ENCODE results near the gene TMA7B.

Gene TMA7B

DNA sequence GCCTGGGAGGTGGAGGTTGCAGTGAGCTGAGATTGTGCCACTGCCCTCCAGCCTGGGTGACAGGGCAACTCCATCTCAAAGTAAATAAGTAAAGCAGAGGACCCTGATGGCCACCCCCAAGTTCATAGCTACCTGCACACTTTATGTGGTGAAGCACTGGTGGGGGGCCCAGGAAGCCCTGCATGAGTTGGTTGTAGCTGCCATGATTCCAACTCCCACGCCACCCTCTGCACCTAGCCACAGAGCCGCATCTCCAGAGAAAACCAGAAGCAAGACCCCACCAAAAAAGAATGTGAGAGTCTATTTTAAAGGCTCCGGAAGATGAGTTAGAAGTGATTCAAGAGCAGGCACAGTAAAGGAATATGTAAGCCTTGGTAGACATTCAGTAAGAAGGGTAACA, 20.4 kb upstream of the TMA7B start:
- no peak overlapping the region for H3K27ac ChIP-seq (replicated peaks)
- no peak for TF ChIP-seq POLR2AphosphoS5 (IDR thresholded peaks at IDR 0.05; ENCODE audit: low read depth)
- peaks cover 14% of the 10 kb centered on the region for H3K27me3 ChIP-seq (ENCODE audit: insufficient read depth, poor library complexity, severe bottlenecking)
- no peak overlapping the region for H3K4me3 ChIP-seq (replicated peaks; ENCODE audit: insufficient read depth, low read length)
- no peak for DNase-seq (ENCODE audit: low read depth in 1 of 2, low spot score in 1 of 2)

DNA sequence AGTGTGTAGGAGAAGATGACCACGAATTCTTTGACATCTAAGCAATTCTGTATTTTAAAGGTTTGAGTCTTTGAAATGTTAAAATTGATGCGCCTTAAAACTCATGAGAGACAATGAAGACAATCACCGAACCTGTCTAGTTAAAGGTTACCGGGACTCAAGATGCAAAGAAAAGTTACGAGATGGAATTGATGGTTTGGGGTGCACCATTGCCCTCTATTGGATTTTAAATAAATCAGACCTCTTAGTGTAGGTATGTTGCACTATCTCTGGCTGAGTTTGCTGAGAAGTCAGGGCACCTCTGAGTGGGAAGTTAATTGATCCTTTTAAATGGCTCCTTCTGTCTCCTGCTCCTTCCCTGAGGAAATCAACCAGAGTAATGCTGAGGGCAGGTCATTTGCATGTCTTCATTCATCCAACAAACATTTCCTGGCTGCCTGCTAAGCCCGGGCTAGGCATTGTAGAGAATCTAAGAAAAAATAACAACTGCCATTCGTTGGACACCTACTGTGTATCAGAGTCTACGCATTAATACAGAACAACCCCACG, 19.4 kb upstream of the TMA7B start:
- no peak overlapping the region for H3K27ac ChIP-seq (replicated peaks)
- DNase-seq (ENCODE audit: low read depth in 1 of 2, low spot score in 1 of 2) = no peak
- H3K27me3 ChIP-seq (ENCODE audit: insufficient read depth, poor library complexity, severe bottlenecking) = peaks cover 14% of the 10 kb centered on the region
- TF ChIP-seq SPI1 (IDR thresholded peaks at IDR 0.05; ENCODE audit: borderline replicate concordance, low read depth) (no peak), GABPA (IDR thresholded peaks at IDR 0.05; ENCODE audit: low read depth) (no peak)
- TF ChIP-seq, protein P1, sequence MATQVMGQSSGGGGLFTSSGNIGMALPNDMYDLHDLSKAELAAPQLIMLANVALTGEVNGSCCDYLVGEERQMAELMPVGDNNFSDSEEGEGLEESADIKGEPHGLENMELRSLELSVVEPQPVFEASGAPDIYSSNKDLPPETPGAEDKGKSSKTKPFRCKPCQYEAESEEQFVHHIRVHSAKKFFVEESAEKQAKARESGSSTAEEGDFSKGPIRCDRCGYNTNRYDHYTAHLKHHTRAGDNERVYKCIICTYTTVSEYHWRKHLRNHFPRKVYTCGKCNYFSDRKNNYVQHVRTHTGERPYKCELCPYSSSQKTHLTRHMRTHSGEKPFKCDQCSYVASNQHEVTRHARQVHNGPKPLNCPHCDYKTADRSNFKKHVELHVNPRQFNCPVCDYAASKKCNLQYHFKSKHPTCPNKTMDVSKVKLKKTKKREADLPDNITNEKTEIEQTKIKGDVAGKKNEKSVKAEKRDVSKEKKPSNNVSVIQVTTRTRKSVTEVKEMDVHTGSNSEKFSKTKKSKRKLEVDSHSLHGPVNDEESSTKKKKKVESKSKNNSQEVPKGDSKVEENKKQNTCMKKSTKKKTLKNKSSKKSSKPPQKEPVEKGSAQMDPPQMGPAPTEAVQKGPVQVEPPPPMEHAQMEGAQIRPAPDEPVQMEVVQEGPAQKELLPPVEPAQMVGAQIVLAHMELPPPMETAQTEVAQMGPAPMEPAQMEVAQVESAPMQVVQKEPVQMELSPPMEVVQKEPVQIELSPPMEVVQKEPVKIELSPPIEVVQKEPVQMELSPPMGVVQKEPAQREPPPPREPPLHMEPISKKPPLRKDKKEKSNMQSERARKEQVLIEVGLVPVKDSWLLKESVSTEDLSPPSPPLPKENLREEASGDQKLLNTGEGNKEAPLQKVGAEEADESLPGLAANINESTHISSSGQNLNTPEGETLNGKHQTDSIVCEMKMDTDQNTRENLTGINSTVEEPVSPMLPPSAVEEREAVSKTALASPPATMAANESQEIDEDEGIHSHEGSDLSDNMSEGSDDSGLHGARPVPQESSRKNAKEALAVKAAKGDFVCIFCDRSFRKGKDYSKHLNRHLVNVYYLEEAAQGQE (IDR thresholded peaks at IDR 0.05; ENCODE audit: insufficient replicate concordance, low read depth) = no peak
- no peak overlapping the region for H3K4me3 ChIP-seq (replicated peaks; ENCODE audit: insufficient read depth, low read length)

DNA sequence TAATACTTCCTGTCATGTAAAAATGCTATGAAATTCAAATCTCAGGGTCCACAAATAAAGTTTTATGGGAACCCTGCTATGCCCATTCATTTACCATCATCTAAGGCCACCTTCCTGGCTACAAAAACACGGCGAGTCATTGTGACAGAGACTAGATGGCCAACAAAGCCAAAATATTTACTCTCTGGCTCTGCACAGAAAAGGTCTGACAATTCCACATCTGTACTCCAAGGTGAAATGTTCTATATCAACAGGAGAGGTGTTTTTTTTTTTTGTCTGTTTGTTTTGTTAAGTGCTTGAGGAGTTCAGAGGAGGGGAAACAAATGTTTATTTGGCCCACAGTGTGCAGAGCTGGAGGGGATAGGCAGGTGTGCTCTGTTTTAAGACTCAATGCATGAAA, 18.6 kb upstream of the TMA7B start:
- Histone ChIP-seq H3K27me3 (ENCODE audit: insufficient read depth, poor library complexity, severe bottlenecking) (peaks cover 9% of the 10 kb centered on the region), H3K4me3 (replicated peaks; ENCODE audit: insufficient read depth, low read length) (no peak overlapping the region), H3K27ac (replicated peaks) (no peak overlapping the region)
- no peak for DNase-seq (ENCODE audit: low read depth in 1 of 2, low spot score in 1 of 2)
- TF ChIP-seq, protein P2, sequence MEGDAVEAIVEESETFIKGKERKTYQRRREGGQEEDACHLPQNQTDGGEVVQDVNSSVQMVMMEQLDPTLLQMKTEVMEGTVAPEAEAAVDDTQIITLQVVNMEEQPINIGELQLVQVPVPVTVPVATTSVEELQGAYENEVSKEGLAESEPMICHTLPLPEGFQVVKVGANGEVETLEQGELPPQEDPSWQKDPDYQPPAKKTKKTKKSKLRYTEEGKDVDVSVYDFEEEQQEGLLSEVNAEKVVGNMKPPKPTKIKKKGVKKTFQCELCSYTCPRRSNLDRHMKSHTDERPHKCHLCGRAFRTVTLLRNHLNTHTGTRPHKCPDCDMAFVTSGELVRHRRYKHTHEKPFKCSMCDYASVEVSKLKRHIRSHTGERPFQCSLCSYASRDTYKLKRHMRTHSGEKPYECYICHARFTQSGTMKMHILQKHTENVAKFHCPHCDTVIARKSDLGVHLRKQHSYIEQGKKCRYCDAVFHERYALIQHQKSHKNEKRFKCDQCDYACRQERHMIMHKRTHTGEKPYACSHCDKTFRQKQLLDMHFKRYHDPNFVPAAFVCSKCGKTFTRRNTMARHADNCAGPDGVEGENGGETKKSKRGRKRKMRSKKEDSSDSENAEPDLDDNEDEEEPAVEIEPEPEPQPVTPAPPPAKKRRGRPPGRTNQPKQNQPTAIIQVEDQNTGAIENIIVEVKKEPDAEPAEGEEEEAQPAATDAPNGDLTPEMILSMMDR (IDR thresholded peaks at IDR 0.05; ENCODE audit: insufficient read depth, low read length) = no peak
- TF ChIP-seq, protein P1 (IDR thresholded peaks at IDR 0.05; ENCODE audit: insufficient replicate concordance, low read depth) = no peak
- TF ChIP-seq POLR2AphosphoS5 (IDR thresholded peaks at IDR 0.05; ENCODE audit: low read depth) (no peak), GABPA (IDR thresholded peaks at IDR 0.05; ENCODE audit: low read depth) (no peak), SPI1 (IDR thresholded peaks at IDR 0.05; ENCODE audit: borderline replicate concordance, low read depth) (no peak)

DNA sequence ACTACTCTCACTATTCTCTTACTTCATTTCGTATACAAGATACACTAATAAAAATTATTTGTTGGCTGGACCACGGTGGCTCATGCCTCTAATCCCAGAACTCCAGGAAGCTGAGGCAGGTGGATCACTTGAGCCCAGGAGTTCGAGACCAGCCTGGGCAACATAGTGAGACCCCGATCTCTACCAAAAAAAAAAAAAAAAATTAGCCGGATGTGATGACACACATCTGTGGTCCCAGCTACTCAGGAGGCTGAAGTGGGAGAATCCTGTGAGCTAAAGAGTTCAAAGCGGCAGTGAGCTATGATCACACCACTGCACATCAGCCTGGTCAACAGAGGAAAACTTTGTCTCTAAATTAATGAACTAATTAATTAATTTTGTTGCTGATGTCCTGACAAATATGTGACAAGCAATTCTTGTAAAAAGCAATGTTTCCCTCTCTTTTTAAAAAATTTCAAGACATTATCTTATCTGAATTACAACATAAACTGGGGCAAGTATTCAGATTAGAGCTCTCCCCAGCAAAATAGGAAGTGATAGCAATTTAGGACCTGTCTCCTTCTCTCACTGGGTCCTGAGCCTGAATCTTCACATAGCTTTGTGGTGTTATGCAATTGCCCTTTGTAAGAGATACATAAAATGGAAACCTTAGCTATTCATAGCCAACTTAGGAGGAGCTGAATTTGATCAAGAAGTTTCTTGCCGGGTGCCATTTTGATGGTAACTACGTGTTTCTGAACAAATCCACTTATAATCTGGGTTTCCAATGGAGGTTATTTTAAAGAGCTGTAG, 17.6 kb upstream of the TMA7B start:
- Histone ChIP-seq H3K4me3 (replicated peaks; ENCODE audit: insufficient read depth, low read length) (no peak overlapping the region), H3K27ac (replicated peaks) (no peak overlapping the region), H3K27me3 (ENCODE audit: insufficient read depth, poor library complexity, severe bottlenecking) (peaks cover 3% of the 10 kb centered on the region)
- peak in 1 of 2 experiments; percentile 36 for DNase-seq (ENCODE audit: low read depth in 1 of 2, low spot score in 1 of 2)
- TF ChIP-seq, protein P1 (IDR thresholded peaks at IDR 0.05; ENCODE audit: insufficient replicate concordance, low read depth) = no peak
- peak; percentile 63; the same call in 1 of the 2 replicates for TF ChIP-seq SPI1 (IDR thresholded peaks at IDR 0.05; ENCODE audit: borderline replicate concordance, low read depth)
- TF ChIP-seq, protein P2 (IDR thresholded peaks at IDR 0.05; ENCODE audit: insufficient read depth, low read length) = no peak
- TF ChIP-seq GABPA (IDR thresholded peaks at IDR 0.05; ENCODE audit: low read depth) = no peak
- TF ChIP-seq POLR2AphosphoS5 (IDR thresholded peaks at IDR 0.05; ENCODE audit: low read depth) = no peak

Data from HL-60 (cell line).